GM21390 (cell line): ENCODE measurements around the gene DIPK1B.
A peak's percentile ranks its signal among the peaks of the same experiment; 100 is the strongest.
"Not testable (repeated sequence)": the region's sequence is repeated elsewhere in the genome, so short reads cannot be mapped to it uniquely, and the experiment has no call there.

Experiments used
- ATAC-seq: cut with Tn5 transposase; IDR thresholded peaks from one replicate; pipeline ENCODE4 v1.9.1; 2021; ENCODE audit not compliant: unreplicated experiment

DIPK1B gene

DNA sequence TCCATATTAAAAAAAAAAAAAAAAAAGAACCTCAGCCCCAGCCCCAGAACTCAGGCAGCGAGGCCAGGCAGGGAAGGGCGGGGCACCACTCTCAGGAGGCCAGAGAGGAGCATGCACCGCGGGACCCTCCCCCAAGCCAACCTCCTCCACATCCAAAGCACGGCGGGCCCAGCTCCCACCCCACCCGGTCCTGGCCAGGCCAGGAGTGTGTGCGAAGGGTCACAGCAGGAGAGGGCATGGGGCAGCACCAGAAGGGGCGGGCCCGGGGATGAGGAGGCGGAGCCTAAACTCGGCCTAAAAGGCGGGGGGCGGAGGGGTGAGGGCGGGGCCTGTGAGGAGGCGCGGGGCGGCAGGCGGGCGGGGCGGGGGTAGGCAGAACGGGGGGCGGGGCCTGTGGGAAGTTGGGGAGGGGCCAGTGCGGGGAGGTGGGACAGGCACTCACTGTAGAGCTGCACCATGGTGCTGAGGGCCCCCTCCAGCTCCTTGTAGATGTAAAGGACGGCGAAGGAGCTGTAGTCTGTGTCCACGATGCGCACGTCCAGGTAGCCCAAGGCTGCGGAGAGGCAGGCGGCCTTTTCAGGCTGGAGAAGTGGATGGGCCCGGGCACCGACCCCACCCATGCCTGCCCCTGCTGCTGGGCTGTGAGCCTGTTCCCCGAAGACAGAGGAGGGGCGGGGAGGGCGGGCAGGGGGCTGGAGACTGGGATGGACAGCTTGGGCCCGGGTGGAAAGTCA lies 50.7 kb downstream of the DIPK1B start:
- ATAC-seq = no peak

DNA sequence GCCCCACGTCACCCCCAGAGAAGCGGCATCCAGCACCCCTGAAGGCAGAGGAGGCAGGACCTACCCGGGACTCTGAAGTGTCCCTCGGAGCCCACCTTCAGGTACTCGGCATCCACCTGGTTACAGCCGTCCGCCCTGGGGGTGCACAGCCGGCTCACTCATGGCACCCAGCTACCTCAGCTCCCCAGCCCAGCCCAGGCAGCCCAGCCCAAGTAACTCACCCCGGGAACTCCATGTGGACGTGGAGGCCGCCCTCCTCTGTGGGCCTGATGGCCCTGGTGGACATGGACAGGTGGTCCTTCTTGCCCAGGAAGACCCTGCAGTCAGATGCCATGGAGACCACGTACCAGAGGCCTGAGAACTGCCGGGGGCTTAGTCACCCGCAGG lies 51.3 kb downstream of the DIPK1B start:
- ATAC-seq = no peak

DNA sequence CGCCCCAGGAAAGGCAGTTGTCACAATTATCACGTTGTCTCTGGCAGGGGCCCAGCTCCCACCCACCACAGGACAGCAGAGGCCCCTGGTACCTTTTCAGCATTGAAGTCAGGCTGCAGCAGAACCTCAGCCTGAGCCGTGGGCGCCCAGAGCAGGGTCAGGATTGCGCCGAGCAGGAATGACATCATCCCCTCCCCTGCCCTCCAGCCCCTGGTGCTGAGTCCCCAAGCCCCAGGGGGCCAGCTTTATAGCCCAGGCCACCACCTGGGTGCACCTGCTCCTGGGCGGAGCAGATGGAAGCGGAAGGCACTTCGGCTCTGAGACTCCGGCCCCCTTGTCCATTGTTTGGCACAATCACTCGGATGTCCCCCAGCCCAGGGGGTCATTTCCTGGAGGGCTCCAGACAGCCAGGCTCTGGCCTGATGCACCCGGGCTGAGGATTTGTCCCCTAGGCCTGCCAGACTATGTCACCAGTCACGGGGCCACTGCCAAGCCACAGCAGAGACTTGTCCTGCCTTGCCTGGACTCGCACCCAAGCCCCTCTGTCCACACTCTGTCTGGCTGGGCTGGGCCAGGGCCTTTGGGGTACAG lies 52.0 kb downstream of the DIPK1B start, which contains the start of gene LCN15:
Gene LCN15, minus strand, starts transcription at position 218 of the 591 bp plus-strand sequence. Its CDS starts 30 bp downstream, at position 188.
- no peak for ATAC-seq

DNA sequence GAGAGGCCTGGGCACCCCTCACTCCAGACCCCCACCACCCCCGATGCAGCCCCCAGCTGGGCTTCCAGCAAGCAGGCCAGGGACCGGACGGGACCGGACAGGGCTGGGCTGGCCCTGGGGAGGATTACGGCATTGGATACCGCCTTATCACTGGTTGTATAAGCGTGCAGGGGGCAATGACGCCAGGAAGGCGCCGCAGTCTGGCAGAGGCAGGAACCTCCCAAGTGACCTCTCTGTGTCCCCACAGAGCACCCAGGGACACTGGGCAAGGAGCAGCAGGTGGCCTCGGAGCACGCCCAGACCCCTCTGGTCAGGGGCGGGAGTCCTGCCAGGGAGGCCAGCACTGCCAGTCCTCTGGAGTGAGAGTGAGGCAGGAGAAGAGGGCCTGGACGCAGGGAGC lies 52.7 kb downstream of the DIPK1B start:
- no peak for ATAC-seq

DNA sequence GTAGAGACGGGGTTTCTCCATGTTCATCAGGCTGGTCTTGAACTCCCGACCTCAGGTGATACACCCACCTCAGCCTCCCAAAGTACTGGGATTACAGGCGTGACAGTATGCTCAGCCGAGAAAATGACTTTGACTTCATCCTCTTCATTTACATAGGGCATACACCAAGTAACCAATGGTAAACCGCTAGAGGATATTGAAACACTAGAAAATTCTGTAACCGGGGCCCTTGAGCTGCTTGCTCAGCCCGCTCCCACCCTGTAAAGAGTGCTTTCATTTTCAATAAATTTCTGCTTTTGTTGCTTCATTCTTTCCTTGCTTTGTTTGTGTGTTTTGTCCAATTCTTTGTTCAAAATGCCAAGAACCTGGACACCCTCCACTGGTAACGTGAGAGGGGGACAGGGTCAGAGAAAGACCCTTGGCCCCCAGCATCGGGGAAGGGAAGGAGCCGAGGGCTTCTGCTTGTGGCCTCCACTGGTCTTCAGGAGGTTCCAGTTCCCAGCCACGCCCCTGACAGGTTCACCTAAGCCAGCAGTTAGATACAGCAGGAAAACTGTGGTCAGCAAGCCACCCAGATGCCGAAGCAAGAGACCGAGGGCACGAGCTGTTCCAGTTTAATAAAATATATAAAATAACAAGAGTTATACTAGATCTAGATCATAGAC lies 53.5 kb downstream of the DIPK1B start:
- ATAC-seq = peak; percentile 70

DNA sequence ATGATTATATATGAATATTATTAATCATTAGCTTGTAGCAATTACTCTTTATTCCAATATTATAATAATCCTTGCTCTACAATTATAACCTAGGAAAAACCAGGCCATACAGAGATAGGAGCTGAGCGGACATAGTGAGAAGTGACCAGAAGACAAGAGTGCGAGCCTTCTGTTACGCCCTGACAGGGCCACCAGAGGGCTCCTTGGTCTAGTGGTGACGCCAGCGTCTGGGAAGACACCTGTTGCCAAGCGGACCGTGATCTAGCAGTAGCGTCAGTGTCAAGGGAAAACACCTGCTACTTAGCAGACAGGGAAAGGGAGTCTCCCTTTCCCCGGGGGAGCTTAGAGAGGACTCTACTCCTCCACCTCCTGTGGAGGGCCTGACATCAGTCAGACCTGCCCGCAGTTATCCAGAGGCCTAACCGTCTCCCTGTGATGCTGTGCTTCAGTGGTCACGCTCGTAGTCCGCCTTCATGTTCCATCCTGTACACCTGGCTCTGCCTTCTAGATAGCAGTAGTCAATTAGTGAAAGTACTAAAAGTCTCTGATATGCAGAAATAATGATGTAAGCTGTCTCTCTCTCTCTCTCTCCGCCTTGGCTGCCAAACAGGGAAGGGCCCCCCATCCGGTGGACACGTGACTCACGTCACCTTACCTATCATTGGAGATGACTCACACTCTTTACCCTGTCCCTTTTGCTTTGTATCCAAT lies 54.2 kb downstream of the DIPK1B start:
- not testable (repeated sequence) for ATAC-seq

DNA sequence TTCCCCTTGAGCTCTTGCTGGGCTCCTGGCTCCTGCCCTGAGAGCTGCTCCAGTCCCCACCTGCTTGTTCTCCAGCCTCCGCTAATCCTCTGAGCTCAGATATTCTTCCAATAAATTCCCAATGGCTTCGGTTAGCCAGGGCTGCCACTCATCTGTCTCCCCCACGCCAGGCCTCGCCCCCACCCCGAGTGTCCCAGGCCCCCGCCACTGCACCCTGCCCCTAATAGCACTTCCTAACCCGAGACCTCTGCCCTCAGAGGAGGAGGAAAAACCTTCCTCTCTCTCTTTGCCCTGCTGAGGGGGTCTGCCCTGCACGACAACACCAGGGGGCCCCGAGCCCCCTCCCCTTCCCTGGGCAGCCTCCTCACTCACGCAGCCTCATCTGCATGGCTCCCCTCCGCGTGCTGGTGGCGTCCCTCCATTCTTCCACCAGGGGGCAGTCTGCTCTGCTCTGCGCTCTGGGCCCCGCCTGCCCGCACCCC lies 57.4 kb downstream of the DIPK1B start:
- no peak for ATAC-seq

DNA sequence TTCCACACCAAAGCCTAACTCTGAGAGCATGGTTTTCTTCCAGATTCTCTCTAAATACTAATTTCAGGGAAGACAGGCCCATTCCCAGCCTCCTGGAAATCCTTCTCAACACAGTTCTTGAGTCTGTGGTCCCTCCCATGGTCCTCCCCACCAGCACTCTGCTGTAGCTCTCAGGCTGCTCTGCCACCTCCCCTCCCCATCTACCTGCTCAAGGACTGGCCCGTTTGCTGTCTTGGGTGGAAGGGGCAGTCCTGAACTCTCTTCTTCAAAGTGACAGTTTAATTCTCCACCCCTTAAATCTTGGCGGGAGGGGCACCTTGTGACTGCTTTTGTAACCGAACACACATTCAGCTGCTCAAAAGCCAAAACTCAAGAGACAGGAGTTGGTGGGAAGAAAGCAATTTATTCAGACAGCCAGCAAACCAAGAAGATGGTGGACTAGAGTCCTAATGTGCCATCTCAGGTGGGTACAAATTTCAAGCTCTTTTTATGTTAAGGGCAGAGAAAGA lies 59.6 kb downstream of the DIPK1B start:
- ATAC-seq = no peak

DNA sequence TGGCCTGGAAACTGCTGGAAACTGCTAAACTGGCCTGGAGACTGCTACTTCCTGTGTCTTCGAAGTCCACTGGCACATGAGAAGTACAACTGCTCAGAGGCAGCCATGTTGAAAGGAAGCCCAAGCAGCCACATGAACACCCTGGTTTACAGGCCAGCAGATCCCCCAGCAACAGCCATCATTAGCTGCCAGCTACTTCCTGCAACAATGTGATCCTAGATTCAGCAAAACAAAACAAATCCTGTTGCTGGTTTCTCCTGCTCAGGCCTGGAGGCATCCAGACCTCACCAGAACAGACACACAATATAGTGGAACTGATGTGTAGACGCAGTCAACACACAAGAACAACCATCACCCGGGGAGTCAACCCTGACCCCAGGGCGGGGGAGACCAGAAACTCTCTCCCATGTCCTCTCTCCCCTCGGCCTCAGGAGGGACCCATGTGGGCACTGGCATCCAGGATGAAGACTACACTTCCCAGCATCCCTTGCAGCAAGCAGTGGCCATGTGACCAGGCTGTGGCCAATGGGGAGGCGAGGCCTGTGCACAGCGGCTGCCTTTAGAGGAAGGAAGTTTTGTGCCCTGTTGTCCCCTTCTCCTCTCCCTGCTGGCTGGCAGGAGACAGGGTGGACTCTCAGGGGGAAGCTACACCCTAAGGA lies 61.1 kb downstream of the DIPK1B start:
- no peak for ATAC-seq
